Putamen (tissue), 1 donor: ENCODE data around the gene ENTPD3.

Source experiments
- DNase-seq: peaks from one replicate; pipeline ENCODE4 v3.0.0-alpha.2; 2016; ENCODE audit warnings: low spot score

ENTPD3 gene, protein sequence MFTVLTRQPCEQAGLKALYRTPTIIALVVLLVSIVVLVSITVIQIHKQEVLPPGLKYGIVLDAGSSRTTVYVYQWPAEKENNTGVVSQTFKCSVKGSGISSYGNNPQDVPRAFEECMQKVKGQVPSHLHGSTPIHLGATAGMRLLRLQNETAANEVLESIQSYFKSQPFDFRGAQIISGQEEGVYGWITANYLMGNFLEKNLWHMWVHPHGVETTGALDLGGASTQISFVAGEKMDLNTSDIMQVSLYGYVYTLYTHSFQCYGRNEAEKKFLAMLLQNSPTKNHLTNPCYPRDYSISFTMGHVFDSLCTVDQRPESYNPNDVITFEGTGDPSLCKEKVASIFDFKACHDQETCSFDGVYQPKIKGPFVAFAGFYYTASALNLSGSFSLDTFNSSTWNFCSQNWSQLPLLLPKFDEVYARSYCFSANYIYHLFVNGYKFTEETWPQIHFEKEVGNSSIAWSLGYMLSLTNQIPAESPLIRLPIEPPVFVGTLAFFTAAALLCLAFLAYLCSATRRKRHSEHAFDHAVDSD

DNA sequence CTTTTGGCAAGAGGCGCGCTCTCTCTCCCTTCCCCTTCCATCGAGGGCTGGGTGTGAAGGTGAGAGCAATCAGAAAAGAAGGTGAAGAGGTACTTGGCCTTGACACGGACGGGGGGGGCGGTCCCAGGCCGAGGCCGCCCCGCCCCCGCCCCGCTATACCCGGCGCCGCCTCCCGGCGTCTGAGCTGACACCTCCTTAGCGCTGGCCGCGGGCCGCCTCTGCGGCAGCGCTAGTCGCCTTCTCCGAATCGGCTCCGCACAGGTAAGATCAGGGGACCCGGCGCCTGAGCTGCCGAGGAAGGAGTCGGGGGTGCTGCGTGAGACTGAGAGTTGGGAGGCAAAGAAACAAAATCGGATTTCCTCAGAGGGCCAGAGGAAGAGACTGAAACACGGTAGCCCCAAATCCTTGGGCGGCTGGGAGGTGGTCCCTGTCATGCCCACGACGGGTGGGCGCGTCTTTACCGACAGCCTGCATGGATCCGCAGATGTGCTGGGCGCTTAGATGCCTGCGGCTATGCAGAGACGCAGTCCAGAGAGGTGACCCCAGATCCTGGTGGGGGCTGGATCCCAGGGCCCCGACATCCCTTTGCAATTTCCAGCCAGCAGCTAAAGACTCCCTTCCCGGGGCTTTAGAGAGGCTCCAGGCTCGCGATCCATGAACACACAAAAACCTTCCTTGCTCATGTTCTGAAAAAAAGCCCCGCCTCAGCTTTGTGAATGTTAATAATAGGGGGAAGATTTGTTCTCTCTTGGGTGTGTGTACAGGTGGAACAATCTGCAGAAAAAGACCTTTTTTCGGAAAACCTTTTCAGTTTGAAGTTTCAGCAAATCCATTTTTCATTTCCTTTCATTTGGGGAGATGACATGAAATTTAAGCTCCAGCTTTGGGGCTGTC, at the start of gene ENTPD3:
TSS of gene ENTPD3 (plus strand) at position 184 of the 894 bp plus-strand sequence. CDS start 874 bp downstream, outside the sequence.
- DNase-seq, result no peak

DNA sequence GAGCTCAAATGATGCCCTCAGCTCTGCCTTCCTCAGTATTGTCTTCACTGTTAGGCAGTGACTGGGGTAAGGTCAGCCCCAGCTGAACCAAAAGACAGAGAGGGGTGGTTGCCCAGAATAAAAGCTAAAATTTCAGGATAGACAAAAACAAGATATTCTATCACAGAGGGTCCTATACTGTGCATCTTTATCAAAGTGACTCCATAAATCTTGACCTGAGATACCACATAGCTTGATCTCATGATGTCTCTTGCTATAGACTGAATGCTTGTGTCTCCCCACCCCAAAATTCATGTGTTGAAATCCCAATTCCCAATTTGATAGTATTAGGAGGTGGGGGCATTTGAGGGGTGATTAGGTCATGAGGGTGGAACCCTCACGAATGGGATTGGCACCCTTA, 47.1 kb upstream of the ENTPD3 start:
- DNase-seq, result no peak

DNA sequence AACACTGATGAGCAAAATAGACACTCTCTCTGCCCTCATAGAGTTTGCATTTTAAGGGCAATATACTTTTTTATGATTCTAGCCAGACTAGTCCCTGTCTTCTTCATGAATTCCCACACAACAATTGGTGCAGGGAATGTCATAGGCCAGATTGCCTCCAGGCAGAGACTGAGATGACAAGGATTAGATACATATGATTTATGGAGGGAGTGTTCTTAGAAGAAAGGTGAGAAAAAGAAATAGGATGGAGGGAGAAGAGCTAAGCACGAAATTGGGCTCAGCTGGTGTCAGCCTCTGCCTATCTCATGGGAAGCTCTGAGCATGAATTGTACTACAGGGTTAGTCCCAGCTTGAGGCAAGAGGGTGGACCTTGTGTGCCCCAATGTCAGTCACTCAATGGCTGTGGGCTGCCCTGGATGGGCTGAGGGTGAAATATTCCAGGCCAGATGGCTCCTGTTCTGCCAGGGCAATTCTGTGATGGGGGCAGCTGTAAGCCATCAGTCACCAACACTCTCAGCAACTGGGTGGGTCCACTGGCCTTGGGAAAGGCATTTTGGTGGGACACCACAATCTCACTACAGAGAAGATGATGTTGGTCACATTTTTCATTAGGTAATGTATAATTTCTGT, 46.3 kb upstream of the ENTPD3 start:
- DNase-seq, result no peak

DNA sequence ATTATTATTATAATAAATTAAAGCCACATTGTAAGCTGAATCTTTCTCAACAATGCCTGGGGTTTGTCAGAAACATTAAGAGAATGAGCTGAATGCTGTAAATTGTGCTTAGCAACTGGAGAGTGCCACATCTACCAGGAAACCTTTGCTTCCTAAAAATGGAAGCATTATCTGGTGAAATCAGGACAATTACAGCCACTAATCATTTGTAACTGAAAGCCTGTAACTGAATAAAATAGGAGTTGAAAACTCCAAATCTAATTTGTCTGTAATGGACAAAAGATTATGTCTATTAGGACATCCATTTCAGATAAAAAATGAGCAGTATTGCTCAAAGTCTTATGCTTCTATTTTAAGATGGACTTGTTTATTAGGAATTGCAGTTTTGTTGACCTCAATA, 45.3 kb upstream of the ENTPD3 start:
- DNase-seq, result no peak

DNA sequence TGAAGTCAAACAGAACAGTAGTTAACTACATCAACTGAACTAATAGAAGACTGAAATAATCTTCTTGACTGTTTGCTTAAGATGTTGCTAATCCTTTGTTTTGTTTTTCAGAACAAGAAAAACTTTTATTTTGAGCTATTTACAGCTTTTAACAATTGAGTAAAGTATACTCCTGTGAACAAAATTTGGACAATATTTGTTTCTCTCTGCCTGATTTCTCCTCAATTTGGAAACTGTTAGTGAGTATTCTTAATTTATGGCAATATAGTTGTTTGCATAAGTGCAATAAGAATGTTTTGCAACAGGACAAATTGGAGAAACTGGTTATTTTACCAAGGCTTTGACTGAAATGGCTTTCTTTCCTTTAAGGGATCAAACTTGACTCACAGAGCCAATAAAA, 36.5 kb upstream of the ENTPD3 start:
- DNase-seq, result no peak

DNA sequence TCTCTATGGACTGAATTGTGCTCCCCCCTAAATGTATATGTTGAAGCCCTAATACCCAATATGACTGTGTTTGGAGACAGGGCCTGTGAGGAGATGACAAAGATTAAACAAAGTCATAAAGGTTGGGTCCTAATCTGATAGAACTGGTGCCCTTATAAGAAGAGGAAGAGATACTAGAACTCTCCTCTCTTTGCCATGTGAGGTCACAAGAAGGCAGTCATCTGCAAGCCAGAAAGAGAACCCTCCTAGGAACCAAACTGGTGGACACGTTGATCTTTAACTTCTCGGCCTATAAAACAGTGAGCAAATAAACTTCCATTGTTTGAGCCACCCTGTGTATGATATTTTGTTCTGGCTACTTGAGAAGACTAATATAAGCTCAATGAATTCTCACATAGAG, 31.6 kb upstream of the ENTPD3 start:
- DNase-seq, result no peak

DNA sequence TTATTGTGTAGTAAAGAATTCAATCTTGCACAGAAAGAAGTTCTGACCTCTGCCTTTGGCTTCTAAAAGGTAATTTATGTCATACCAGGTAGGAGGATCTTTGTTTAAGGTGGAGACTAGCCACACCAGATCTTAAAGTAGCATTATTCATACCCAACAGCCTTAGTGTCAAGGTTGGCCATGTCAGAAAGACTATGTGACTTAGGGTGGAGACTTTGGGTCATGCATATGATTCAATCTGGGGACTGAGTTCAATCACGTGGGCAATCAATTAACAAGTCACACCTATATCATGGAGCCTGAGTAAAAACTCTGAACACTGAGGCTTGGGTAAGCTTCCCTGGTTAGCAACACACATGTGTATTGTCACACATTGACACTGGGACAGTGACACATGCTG, 28.5 kb upstream of the ENTPD3 start:
- no peak for DNase-seq

DNA sequence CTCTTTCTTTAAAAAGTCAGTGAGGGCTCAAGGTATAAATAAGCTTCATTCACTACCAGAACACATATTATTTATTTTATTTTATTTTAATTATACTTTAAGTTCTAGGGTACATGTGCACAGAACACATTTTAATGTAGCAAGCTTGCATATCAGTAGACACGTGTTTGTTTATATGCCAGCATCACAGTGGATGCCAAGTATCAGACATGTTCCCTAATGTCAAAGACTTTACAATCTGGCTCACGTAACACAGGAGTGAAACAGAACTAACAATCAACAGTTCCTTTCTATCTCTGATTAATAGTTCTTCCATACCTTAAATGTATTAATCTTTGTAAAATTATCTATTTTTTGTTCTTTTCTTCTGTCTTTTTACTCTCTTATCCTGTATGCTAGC, 23.3 kb upstream of the ENTPD3 start:
- no peak for DNase-seq

DNA sequence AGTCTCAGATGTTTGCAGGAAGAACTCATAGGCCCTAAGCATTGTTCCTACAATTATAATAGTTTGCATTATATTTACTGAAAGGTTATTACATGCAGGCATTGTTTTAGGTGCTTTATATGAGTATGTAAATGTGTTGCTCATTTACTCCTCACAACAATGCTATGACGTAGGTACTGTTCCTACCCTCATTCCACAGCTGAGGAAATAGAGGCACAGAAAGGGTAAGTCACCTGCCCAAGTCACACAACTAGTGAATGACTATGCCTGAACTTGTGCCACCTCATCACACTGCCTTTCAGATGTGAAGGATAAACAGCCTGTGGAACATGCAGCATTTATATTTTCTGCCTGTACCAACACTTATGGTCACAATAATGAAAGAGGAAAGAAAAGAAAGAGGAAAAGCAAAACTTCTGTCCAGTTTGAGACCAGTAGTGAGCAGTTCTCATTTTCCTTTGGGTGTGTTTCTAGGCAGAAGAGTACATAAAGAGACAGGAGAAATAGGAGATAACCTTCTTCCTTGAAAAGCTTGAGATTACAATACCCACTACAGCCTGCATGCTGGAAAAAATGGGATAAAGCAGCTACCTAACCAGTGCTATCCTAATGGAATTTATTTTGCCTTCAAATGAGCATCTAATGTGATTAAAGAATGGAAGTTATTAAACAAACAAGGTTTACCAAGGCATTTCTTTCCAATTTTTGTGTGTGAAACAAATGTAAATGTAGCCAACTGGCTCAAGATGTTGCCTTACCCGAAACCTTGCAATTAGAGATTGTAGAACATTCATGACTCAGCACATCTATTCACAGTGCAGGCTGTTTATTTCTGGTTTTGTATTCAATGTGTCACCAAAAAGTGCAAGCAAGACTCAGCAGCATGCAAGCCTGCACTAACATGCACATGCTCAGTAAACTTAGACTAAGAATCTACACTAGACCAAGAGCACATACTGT, 20.5 kb upstream of the ENTPD3 start:
- DNase-seq, result no peak

DNA sequence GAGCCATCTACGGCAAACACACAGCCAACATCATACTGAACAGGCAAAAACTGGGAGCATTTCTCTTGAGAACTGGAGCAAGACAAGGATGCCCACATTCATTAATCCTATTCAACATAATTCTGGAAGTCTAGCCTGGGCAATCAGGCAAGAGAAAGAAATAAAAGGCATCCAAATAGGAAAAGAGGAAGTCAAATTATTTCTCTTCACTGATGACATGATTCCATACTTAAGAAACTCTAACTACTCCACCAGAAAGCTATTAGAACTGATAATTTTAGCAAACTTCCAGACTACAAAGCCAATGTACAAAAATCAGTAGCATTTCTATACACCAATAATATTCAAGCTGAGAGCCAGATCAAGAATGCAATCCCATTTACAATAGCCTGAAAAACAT, 17.3 kb upstream of the ENTPD3 start:
- DNase-seq, result no peak

DNA sequence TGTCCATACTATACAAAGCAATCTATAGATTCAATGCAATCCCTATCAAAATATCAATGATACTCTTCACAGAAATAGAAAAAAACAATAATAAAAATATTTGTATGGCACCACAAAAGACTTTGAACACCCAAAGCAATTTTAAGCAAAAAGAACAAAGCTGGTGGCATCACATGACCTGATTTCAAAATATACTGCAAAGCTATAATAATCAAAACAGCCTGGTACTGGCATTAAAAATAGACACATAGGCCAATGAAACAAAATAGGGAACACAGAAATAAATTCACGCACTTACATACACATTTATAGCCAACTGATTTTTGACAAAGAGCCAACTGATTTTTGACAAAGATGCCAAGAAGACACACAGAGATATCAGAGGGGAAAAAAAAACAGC, 9.2 kb upstream of the ENTPD3 start:
- DNase-seq, result no peak

DNA sequence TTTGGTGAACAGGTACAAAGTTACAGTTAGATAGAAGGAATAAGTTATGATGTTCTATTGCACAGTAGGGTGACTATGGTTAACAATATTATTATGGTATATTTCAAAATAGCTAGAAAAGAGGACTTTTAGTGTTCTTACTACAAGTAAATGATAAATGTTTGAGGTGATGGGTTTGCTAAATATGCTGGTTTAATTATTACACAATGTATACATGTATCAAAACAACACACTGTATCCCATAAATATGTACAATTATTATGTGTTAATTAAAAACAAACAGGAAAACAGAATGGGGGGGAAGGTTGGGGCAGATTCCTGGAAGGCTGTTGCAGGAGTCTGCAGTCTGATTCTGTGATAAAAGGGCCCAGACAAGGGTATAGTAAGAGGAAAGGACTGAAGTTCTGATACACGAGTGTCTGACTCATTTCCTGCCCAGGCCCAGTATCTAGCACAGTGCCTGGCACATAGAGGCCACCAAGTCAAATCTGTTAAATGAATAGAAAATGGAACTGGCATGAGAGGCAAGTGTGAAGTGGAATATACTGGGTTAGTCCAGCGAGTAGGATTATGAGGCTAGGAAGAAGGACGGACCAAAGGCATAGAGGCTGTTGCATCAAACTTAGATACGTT, 7.2 kb upstream of the ENTPD3 start:
- no peak for DNase-seq

DNA sequence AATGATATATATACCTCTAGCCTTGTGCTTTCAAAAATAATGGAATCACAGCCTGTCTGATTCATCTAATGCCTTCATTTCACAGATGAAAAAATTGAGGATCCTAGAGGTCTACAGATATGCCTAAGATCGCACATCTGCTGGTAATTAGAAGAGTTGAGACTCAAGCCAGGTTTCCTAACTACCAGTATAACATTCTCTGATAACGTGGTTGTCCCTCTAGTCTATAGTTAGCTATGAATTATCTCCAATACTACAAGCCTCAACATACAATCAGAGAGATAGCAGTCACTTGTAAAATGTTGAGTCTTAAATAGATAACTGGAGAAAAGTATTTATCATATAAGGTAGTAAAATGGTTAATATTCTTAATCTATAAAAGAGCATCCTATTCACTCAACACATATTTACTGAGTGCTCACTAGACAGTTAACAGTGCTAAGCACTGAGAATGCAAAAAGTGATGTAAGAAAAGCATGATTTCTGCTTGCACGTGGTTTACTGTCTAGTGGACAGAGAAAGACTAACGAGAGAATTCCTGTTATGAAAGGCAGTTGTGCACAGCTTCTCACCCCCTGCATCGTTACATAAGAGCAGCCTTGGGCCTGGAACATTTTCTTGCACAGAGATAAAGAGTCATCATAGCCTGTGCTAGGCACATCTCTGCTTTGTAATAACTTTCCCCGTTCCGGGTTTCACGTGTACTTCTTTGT, 4.9 kb upstream of the ENTPD3 start:
- no peak for DNase-seq

DNA sequence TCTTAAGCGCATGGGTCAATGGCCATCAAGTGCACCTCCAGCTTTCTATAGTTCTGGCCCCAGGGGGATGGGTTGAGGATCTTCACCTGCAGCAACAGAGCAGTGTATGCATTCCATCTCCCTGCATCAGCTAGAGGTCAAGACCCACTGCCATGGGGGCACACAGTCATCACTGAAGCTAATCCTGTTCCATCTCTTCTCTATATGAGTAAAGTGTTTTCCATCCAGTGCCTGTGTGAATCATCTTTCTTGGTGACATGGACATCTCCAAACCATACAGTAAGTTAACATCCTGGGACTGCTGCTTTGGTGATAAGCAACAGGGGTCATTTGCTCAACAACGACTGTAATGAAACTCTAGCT, 4.4 kb upstream of the ENTPD3 start:
- no peak for DNase-seq

DNA sequence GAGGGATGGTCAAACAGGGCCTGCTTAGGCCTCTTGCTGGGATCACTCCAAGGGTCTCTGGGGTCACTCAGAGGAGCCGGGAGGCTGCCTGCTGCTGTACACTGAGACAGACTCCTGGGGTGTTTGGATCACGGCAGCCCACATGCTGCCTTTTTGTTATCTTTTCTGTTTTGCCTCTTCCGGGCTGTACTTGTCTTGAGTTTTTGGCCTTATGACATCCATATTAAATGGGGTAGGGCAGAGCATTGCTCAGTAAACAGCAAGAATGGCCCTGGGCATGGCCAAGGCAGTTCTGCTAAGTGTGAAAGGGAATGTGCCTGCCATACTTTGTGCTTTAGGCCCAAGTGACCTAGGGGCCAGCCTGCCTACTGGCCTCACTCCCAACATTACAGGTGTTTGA, 771 bp upstream of the ENTPD3 start:
- no peak for DNase-seq

DNA sequence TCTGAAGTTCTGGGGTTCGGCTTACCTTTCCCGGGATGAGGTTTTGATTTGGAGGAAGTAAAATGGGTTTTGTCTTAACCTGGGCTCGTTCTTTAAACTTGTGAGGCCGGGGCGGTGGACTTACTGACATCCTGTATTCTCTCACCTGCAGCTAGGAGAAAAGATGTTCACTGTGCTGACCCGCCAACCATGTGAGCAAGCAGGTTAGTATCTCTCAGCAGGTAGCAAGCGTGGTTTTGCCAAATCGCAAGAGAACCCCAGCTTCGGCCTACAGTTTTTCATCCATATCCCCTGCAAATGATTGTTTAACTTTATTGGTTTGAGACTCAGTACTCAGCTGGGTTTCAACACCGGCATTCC, 891 bp downstream of the ENTPD3 start:
- DNase-seq, result no peak

DNA sequence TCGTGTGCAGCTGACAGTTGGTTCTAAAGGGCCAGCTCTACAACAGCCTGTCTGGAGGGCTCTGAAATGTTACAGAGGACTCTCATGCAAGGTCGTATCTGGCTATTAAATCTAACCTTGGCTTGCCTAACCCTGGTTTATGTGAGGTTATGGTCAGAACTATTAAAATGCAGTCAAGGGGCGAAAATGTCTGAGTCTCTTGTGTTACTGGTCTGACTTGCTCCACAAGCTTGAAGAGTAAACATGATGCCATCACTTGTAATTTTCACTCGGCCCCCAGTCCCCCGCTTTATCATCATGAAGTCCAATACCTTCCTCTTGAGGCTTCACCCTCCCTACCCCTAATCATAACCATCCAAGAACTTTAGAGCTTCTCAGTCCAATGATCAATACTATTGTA, 9.4 kb downstream of the ENTPD3 start:
- DNase-seq, result no peak

DNA sequence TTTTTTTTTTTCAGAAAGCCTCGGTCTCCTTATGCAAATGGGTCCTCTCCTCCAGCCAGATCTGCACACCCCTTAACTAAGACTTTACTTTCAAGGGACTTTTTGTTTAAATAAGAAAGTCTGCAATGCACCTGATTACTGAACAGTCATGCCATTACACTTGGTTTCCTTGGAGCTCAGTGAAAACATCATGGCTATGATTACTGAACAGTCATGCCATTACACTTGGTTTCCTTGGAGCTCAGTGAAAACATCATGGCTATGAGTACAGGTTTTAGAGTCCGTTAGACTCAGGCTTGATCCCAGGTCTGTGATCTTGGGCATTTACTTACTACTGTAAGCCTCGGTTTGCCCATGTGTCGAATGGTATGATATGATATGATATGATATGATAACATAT, 10.1 kb downstream of the ENTPD3 start:
- no peak for DNase-seq

DNA sequence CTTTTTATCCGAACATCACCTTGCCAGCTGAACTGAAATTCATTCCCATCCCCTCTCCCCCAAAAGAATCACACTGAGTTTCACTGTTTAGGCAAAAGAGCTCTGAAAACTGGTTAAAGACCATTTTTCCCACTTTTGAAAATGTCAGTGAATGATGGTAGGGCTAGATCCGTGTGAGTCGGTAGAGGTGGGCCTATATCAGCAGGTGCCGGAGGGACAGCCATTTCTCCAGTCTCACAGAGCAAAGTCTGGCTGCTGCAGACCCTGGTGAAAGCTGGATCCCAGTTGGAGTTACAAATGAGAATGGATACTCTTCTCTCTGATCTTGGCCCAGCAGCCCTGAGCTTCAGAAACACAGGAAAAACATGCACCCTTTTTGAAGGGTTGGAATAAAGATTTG, 10.9 kb downstream of the ENTPD3 start:
- DNase-seq, result no peak

DNA sequence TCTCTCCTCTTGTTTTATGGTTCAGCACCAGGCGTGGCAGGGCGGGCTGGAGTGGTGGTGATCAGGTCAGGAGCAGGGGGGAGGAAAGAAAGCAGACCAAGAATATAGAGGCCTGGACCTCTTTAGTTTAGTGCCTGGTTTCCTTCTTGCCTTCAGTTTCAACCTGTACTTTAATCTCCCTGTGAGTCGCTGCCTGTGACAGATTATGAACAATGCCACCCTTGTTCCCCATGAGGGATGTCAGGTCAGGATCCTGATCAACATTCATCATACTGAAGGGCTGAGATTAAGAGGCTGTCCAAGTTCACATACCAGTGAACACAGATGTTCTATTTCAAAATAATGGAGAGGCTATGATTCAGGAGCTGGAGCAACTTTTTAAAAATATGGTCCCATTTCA, 11.4 kb downstream of the ENTPD3 start:
- DNase-seq, result no peak
